PC-3 (cell line): ENCODE data around the gene SENP3.

ENCODE experiments used
- CTCF ChIP-seq: fragments of 300-600 bp; sonication (generic); conservative IDR thresholded peaks from 2 replicates; pipeline ENCODE4 v1.5.1; 2017; ENCODE audit warnings: antibody characterized with exemption, low read depth, mild to moderate bottlenecking, low read length
- EZH2 ChIP-seq: fragments of 300-600 bp; sonication (generic); IDR thresholded peaks from one replicate; pipeline ENCODE4 v1.6.1; 2017; ENCODE audit warnings: antibody characterized with exemption, mild to moderate bottlenecking, low read length; ENCODE audit not compliant: unreplicated experiment
- EZH2phosphoT487 ChIP-seq: fragments of 300-600 bp; sonication (generic); IDR thresholded peaks from 2 replicates; pipeline ENCODE4 v1.6.1; 2018; ENCODE audit warnings: mild to moderate bottlenecking, antibody characterized with exemption, low read length, borderline replicate concordance

GRCh38 chr17:7528842-7529241 lies 32.9 kb upstream of the SENP3 start:
- TF ChIP-seq CTCF = no peak
- TF ChIP-seq EZH2 = no peak
- TF ChIP-seq EZH2phosphoT487 = no peak
